K562 (cell line): ENCODE results near the gene RPS8. TPM values are rescaled to one million over a fixed set of nuclear protein-coding genes. Genes with fewer than 3 reads are reported as not detected.

Experiments used
- ATF3 ChIP-seq, 2 experiments: fragments of 450-650 bp in 1 of 2; sonication (generic) in 1 of 2; formaldehyde crosslinking in 1 of 2; IDR thresholded peaks in 1 of 2; conservative IDR thresholded peaks in 1 of 2; 2 replicates each; pipeline versions ENCODE4 v1.6.1 to v1.8.1; 2016 to 2023; ENCODE audit warnings: mild to moderate bottlenecking in 2 of 2, moderate library complexity in 2 of 2, inconsistent platforms in 1 of 2, missing genetic modification reagents in 1 of 2
- GATA2 ChIP-seq: sonication (generic); formaldehyde crosslinking; IDR thresholded peaks from 2 replicates; pipeline ENCODE4 v1.4.0; 2020; ENCODE audit warnings: mild to moderate bottlenecking, missing genetic modification reagents
- HDAC8 ChIP-seq: fragments of 450-650 bp; IDR thresholded peaks from 2 replicates; pipeline ENCODE4 v1.6.1; 2016; ENCODE audit warnings: mild to moderate bottlenecking, missing genetic modification characterization, moderate library complexity, missing compliant biosample characterization
- HIVEP1 ChIP-seq: fragments of 250-450 bp; sonication (Bioruptor Pico); IDR thresholded peaks from 2 replicates; pipeline ENCODE4 v1.4.0; 2020; ENCODE audit warnings: mild to moderate bottlenecking
- MGA ChIP-seq: fragments of 450-650 bp; IDR thresholded peaks from 2 replicates; pipeline ENCODE4 v1.6.1; 2016; ENCODE audit warnings: mild to moderate bottlenecking, moderate library complexity
- NCOA6 ChIP-seq: fragments of 450-650 bp; IDR thresholded peaks from 2 replicates; pipeline ENCODE4 v1.6.1; 2017; ENCODE audit warnings: mild to moderate bottlenecking
- NFYB ChIP-seq: IDR thresholded peaks from 2 replicates; pipeline ENCODE4 v1.6.1; 2011; ENCODE audit warnings: mild to moderate bottlenecking, moderate library complexity; ENCODE audit not compliant: insufficient read length; ENCODE audit errors: extremely low read depth
- POLR2A ChIP-seq: fragments of 450-650 bp; conservative IDR thresholded peaks from 2 replicates; pipeline ENCODE4 v1.6.1; 2016
- SMC3 ChIP-seq: conservative IDR thresholded peaks from 2 replicates; pipeline ENCODE4 v1.6.1; 2011; ENCODE audit warnings: low read depth, low read length, improper control_type of control experiment; ENCODE audit not compliant: insufficient read depth
- TCF7 ChIP-seq: sonication (generic); IDR thresholded peaks from 2 replicates; pipeline ENCODE4 v1.6.1; 2016; ENCODE audit warnings: antibody characterized with exemption, borderline replicate concordance
- ZNF143 ChIP-seq: sonication (generic); formaldehyde crosslinking; IDR thresholded peaks from 2 replicates; pipeline ENCODE4 v1.9.0; 2022; ENCODE audit warnings: mild to moderate bottlenecking, missing genetic modification reagents
- ZNF584 ChIP-seq: fragments of 200-800 bp; sonication (Bioruptor generic); IDR thresholded peaks from 2 replicates; pipeline ENCODE4 v1.6.1; 2016; ENCODE audit warnings: low read depth, mild to moderate bottlenecking, missing genetic modification characterization, missing compliant biosample characterization
- ZNF644 ChIP-seq: fragments of 200-800 bp; sonication (Bioruptor generic); IDR thresholded peaks from 2 replicates; pipeline ENCODE4 v1.6.1; 2016; ENCODE audit warnings: low read depth, missing genetic modification characterization, missing compliant biosample characterization
- ZNF785 ChIP-seq: fragments of 250-450 bp; sonication (Bioruptor Pico); IDR thresholded peaks from 2 replicates; pipeline ENCODE4 v1.4.0; 2020; ENCODE audit warnings: mild to moderate bottlenecking
- polyA plus RNA-seq, 8 experiments: library from polyadenylated mRNA; depleted of rRNA in 4 of 8; stranded (reverse) in 5 of 8; unstranded in 3 of 8; fragments of >200 nt; fragmentation: Nextera tagmentation in 2 of 8; fragmentation: Illumina TruSeq in 1 of 8; extraction: Ambion mirVana in 2 of 8; extraction: Trizol in 1 of 8; gene quantifications; 2 replicates each; pipeline versions ENCODE4 v1.2.1 to v1.2.3, GENCODE V29; 2011 to 2014; ENCODE audit warnings: inconsistent platforms in 1 of 8, missing spikeins in 1 of 8
- total RNA-seq, 7 experiments: library from RNA; depleted of rRNA in 6 of 7; stranded (reverse); fragments of >200 nt in 6 of 7; fragmentation: Illumina TruSeq in 2 of 7; extraction: Trizol in 2 of 7; gene quantifications; 2 replicates each; pipeline versions ENCODE4 v1.2.1 to v1.2.3, GENCODE V29; 2011 to 2021; ENCODE audit warnings: low replicate concordance in 1 of 7

RPS8 gene
- total and polyA plus RNA-seq, 9 of the 15 experiments (the other 6 are each of a cell fraction or from before 2014, with no cell fraction given) = 2,431 to 4,168 (median 3,109) TPM

GRCh38 chr1:44807364-44808062, 32.2 kb downstream of the RPS8 start (continued):
- TF ChIP-seq ATF3 (IDR thresholded peaks at IDR 0.05) (peak; percentile 97), ATF3 (CRISPR knock-in tag; conservative IDR thresholded peaks at IDR 0.05) (peak; percentile 91), TCF7 (peak; percentile 77; the same call in 1 of the 2 replicates), HDAC8 (tag) (peak; percentile 92), ZNF584 (CRISPR knock-in tag) (peak; percentile 95), GATA2 (no peak; the same call in 1 of the 2 replicates), ZNF644 (tag) (peak; percentile 96), MGA (peak; percentile 100), HIVEP1 (CRISPR knock-in tag) (0 out of 2 replicates have a peak, but pooled peaks have one; percentile 40), POLR2A (peak; percentile 88), NCOA6 (no peak), NFYB (no peak), SMC3 (no peak), ZNF785 (CRISPR knock-in tag) (no peak), ZNF143 (0 out of 2 replicates have a peak, but pooled peaks have one; percentile 48)
